Measurements from ENCODE around the gene ERGIC1. TPM values are rescaled to one million over a fixed set of nuclear protein-coding genes. Genes with fewer than 3 reads are reported as not detected.

Gene ERGIC1
- total RNA-seq, 1 experiment from 2014 or later, result 77.0 TPM

DNA sequence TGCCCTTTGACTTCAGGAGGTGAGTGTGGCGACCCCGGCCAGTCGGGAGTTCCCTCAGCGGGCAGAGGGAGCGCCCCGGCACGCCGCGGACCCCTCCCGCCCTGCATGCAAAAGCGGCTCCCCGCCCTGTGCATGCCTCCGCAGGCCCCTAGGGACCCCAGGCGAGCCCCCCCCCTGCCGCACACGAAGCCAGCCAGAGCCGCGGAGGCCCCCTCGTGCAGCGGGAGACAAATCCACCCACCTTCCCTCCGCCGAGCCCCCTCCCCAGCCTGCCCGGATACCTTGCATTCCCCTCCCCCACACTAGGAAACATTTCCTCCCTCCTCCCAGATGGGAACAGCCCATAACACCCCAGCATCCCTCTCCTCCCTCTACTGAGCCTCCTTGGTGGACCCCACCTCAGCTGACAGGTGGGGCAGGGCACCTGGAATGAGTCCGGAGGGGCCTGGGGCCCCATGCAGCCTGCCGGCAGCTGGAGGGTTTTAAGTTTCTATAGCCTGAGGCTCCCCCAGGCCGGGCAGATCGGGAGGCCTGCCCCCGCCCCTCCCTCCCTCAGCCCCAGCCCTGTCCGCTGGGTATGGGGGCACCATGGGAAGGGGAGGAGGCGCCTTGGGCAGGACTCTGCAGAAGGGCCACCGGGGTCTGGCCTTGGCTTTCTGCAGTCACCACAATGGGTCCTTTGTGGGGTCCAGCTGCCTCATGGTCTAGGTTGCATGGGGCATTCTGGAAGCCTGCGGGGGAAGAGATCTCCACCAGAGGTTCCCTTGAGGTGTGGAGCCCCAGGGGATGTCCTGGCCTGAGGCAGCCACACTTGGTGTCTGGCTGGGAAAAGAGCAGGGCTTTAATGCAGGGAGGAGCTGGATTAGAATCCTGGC is 601 bp downstream of the ERGIC1 start:
- WGBS (ENCODE audit: extremely low coverage, insufficient read length, low lambda C conversion rate), result no CpG with 5 or more reads among the region's 32 CpGs
- Histone ChIP-seq H3K4ac (ENCODE audit: low read depth, low read length) (no peak overlapping the region), H3K4me2 (ENCODE audit: insufficient read depth, insufficient read length, low read length) (peak overlapping the region; percentile 45), H3T11ph (ENCODE audit: low read length) (no peak overlapping the region), H3K79me2 (ENCODE audit: insufficient read depth, low read length) (peaks cover 20% of the 10 kb centered on the region; the same call in 1 of the 2 replicates), H2AK5ac (ENCODE audit: insufficient read length, low read length) (no peak overlapping the region), H2BK15ac (ENCODE audit: low read depth, low read length) (no peak overlapping the region), H3K9ac (ENCODE audit: extremely low read depth, insufficient read length, low read length) (peak overlapping the region; percentile 52), H3K14ac (ENCODE audit: insufficient read depth, low read length) (0 out of 2 replicates have a peak overlapping the region, but pooled peaks have one; percentile 20), H4K8ac (replicated peaks; ENCODE audit: insufficient read length, low read depth, low read length) (no peak overlapping the region), H4K5ac (ENCODE audit: insufficient read length, low read depth, low read length) (no peak overlapping the region), H4K91ac (ENCODE audit: insufficient read length, low read depth, low read length) (no peak overlapping the region), H3K23ac (ENCODE audit: insufficient read length, low read depth, low read length) (no peak overlapping the region), H3K27ac (ENCODE audit: insufficient read length, low read depth, low read length) (no peak overlapping the region), H4K20me1 (ENCODE audit: control insufficient read depth, insufficient read depth, insufficient read length) (peaks cover 2% of the 10 kb centered on the region), H2BK120ac (ENCODE audit: low read depth, low read length, poor library complexity, severe bottlenecking) (no peak overlapping the region), H3K79me1 (ENCODE audit: insufficient read depth, low read depth, low read length, poor library complexity, severe bottlenecking) (peaks cover 3% of the 10 kb centered on the region), H3K27me3 (ENCODE audit: insufficient read depth, low read length) (no peaks in the 10 kb centered on the region), H3K4me1 (ENCODE audit: insufficient read depth, low read length) (peaks cover 7% of the 10 kb centered on the region; the same call in 1 of the 2 replicates), H2AFZ (ENCODE audit: low read length) (no peak overlapping the region), H3K18ac (ENCODE audit: insufficient read length, low read depth, low read length) (peak overlapping the region; percentile 70), H2BK5ac (ENCODE audit: insufficient read length, low read length) (no peak overlapping the region), H2BK12ac (ENCODE audit: insufficient read length, low read depth, low read length) (no peak overlapping the region), H3K23me2 (ENCODE audit: insufficient read length, low read depth, low read length, poor library complexity, severe bottlenecking) (no peaks in the 10 kb centered on the region), H3K56ac (ENCODE audit: insufficient read length, low read depth, low read length) (no peak overlapping the region), H3K9me3 (ENCODE audit: control insufficient read depth, low read depth, low read length) (no peaks in the 10 kb centered on the region), H2BK20ac (ENCODE audit: low read depth, low read length, poor library complexity, severe bottlenecking) (no peak overlapping the region)
- Mint-ChIP-seq H3K27me3 (ENCODE audit: low read depth) (no peaks in the 10 kb centered on the region; the same call in 1 of the 2 replicates), H3K4me1 (peaks cover 24 to 31% of the 10 kb centered on the region in 2 experiments), H3K9me3 (no peaks in the 10 kb centered on the region), H3K27ac (peak overlapping the region in 1 of 3 experiments; percentile 44; a peak in 1 of 7 replicates), H3K36me3 (ENCODE audit: insufficient read depth in 1 of 3, low read depth in 3 of 3) (peaks cover 1 to 11% (median 6%) of the 10 kb centered on the region in 3 experiments; a peak in 3 of 7 replicates), H3K4me3 (peak overlapping the region; percentile 84 to 90)
- peak; percentile 54 for DNase-seq
- TF ChIP-seq, protein P1, sequence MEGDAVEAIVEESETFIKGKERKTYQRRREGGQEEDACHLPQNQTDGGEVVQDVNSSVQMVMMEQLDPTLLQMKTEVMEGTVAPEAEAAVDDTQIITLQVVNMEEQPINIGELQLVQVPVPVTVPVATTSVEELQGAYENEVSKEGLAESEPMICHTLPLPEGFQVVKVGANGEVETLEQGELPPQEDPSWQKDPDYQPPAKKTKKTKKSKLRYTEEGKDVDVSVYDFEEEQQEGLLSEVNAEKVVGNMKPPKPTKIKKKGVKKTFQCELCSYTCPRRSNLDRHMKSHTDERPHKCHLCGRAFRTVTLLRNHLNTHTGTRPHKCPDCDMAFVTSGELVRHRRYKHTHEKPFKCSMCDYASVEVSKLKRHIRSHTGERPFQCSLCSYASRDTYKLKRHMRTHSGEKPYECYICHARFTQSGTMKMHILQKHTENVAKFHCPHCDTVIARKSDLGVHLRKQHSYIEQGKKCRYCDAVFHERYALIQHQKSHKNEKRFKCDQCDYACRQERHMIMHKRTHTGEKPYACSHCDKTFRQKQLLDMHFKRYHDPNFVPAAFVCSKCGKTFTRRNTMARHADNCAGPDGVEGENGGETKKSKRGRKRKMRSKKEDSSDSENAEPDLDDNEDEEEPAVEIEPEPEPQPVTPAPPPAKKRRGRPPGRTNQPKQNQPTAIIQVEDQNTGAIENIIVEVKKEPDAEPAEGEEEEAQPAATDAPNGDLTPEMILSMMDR (conservative IDR thresholded peaks at IDR 0.05), result no peak

All from H9 (cell line).